GM10248 (cell line): Measurements from ENCODE around the gene RANBP3.
"Not testable (repeated sequence)": the region's sequence is repeated elsewhere in the genome, so short reads cannot be mapped to it uniquely, and the experiment has no call there.

Experiments used
- CTCF ChIA-PET: fragments of 300-600 bp; sonication (Branson Sonifier 250); formaldehyde crosslinking; extraction: SDS; loops from one replicate; lab custom pipeline; 2021; ENCODE audit warnings: antibody characterized with exemption; lab: Yijun Ruan, JAX
- POLR2A ChIA-PET: fragments of 350-650 bp; sonication (Branson Sonifier 250); formaldehyde crosslinking; extraction: SDS; loops from one replicate; lab custom pipeline; 2020; ENCODE audit warnings: antibody characterized with exemption; lab: Yijun Ruan, JAX
- DNase-seq: peaks from one replicate; pipeline ENCODE4 v3.0.0; 2012; ENCODE audit errors: extremely low spot score
- TF ChIP-seq, protein P1 (sequence below): IDR thresholded peaks from 2 replicates; pipeline ENCODE4 v1.5.1; 2012; ENCODE audit warnings: mild to moderate bottlenecking, low read depth; ENCODE audit errors: extremely low read depth, missing control alignments, control extremely low read depth

The RANBP3 gene

DNA sequence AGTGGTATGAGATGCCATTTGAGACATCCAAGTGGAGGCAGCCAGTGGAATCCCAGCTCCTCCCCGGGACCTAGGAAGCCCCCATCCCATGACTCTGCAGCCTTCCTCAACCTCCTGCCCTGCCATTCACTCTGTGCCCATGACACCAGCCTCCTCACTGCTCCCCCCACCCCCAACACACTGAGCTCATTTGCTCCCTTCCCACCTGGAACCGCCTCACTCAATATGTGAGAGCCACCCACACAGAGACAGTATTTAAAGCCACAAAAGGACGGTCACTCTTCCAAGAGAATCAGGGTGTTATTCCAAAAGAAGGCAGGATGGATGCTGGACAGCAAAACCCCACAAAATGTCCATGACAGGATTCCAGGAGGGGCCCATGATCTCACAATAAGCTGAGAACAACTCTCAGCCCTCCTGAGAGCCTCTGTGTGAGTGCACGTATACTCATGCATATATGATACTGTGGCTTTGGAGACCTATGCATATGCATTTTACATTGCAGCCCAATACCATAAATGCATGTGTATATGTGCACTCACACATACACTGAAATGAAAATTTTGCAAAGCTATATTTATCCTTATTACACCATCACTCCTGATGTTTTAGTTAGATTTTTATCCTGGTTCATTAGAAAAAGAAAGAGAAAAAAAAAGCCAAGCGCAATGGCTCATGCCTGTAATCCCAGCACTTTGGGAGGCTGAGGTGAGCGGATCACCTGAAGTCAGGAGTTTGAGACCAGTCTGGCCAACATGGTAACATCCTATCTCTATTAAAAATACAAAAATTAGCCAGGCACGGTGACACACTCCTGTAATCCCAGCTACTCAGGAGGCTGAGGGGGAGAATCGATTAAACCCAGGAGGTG is 10.8 kb upstream of the RANBP3 start:
- no peak for DNase-seq
- POLR2A ChIA-PET, result no interaction called here

DNA sequence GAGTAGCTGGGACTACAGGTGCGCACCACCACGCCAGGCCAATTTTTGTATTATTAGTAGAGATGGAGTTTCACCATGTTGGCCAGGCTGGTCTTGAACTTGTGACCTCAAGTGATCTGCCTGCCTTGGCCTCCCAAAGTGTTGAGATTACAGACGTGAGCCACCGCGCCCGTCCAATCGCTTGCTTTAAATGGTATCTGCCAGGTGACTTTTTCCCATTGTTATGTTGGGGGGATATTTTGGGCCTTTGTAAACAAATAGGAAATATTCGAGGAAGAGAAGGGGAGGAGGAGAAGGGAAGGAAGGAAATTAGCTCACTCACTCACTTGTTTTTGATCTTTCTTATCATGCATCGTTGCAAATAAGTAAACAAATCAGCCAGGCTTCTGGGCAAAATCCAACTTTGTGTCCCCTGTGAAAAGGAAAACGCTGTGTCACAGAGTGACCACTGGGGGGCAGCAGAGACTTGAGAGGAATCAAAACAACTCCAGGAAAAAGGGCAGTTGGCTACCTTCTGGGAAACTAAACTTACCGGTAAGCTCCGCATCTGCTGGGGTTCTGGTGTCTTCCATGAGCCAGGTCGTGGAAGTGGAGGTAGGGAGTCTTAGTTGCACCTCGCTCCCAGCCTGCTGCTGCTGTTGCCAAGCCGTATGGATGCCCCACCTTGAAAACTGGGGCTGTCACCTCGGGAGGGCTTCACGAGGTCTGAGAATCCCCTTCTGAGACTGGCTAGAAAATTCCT is 9.3 kb upstream of the RANBP3 start:
- peak; percentile 79 for DNase-seq
- ChIA-PET POLR2A (interaction anchor here (0.6 kb wide), 1 partner anchor 529 kb away, joined by 3 read pairs; no protein-coding TSS in a partner anchor), CTCF (interaction anchor here (0.8 to 5.3 kb wide), 25 partner anchors 10 to 479 kb away, joined by 3 to 70 read pairs (median 4); partner anchors contain the start of gene RANBP3)
- TF ChIP-seq, protein P1, sequence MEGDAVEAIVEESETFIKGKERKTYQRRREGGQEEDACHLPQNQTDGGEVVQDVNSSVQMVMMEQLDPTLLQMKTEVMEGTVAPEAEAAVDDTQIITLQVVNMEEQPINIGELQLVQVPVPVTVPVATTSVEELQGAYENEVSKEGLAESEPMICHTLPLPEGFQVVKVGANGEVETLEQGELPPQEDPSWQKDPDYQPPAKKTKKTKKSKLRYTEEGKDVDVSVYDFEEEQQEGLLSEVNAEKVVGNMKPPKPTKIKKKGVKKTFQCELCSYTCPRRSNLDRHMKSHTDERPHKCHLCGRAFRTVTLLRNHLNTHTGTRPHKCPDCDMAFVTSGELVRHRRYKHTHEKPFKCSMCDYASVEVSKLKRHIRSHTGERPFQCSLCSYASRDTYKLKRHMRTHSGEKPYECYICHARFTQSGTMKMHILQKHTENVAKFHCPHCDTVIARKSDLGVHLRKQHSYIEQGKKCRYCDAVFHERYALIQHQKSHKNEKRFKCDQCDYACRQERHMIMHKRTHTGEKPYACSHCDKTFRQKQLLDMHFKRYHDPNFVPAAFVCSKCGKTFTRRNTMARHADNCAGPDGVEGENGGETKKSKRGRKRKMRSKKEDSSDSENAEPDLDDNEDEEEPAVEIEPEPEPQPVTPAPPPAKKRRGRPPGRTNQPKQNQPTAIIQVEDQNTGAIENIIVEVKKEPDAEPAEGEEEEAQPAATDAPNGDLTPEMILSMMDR, result peak; percentile 94

More for the DNA sequence above, 10.8 kb upstream of the RANBP3 start:
- CTCF ChIA-PET, result interaction anchor here (1.3 to 5.3 kb wide), 11 partner anchors 11 to 185 kb away, joined by 3 to 70 read pairs (median 9); partner anchors contain the start of genes NRTN and RANBP3
- TF ChIP-seq, protein P1, result no peak

DNA sequence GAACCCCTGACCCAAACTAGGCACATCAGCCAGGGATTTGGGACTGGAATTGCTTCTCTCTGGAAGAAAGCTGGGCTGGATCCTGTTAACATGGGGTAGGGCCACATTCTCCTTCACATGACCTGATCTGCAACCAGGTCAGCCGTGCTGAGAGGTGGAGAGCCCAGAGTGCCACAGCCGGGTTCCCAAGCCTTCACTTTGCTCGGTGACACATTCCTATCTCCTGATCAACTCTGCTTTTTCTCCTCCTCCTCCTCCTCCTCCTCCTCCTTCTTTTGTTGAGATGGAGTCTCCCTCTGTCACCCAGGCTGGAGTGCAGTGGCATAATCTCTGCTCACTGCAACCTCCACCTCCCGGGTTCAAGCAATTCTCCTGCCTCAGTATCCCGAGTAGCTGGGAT is 7.9 kb upstream of the RANBP3 start:
- POLR2A ChIA-PET, DNase-seq: not testable (repeated sequence)
- CTCF ChIA-PET, result interaction anchor here (1.0 to 5.1 kb wide), 7 partner anchors 8 to 140 kb away, joined by 3 to 41 read pairs (median 14); partner anchors contain the start of gene RANBP3

DNA sequence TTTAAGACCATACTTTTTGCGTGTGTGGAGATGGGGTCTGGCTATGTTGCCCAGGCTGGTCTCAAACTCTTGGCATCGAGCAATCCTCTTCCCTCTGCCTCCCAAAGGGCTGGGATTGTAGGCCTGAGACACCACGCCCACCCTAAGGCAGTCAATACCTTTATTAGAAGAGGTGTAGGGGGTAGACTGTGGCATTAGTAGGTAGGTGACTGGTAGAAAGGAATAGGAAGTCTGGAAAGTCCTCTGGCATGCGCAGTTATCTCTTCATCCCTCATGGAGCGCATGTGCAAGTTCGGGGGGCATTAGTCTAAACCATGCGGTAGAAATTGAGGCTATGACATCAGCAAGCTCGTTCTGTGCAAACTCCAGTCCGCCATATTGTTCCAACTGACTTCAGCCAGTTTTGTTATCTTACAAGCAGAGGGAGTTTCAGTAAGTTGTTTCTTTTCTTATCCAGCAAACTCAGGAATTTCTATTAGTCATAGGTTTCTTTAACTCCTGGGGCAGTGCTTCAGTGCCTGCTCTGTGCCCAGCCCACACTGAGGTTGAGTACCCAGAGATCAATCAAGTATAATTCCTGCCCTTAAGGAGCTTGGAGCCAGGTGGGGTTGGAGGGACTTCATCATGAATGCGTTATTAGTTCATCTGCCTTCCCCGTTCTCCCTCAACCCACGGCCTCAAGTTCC is 7.3 kb upstream of the RANBP3 start:
- TF ChIP-seq, protein P1, result no peak
- no peak for DNase-seq
- CTCF ChIA-PET, result interaction anchor here (1.0 to 5.1 kb wide), 8 partner anchors 13 to 787 kb away, joined by 3 to 38 read pairs (median 9); partner anchors contain the start of gene VAV1
- POLR2A ChIA-PET, result no interaction called here

DNA sequence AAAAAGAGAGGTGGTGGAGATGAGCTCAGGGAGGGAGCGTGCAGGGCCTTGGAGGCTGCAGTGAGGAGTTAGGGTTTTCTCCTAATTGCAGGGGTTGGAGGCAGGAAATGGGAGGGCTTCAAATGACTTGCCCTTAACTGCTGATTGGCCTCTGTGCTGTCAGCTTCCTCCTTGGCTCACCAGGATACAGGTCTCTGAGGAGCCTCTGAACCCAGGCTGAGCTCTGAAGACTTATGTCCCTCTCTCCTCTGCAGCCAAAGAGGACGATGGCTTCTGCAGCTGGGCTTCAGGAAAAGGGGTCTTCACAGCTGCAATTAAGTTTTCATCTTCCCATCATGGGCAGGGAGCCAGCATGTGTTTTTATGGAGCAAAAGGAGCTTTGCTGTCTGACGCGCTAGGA is 6.7 kb upstream of the RANBP3 start:
- DNase-seq, result no peak
- ChIA-PET POLR2A (no interaction called here), CTCF (interaction anchor here (1.0 to 5.1 kb wide), 8 partner anchors 10 to 788 kb away, joined by 3 to 38 read pairs (median 9); partner anchors contain the start of gene VAV1)

DNA sequence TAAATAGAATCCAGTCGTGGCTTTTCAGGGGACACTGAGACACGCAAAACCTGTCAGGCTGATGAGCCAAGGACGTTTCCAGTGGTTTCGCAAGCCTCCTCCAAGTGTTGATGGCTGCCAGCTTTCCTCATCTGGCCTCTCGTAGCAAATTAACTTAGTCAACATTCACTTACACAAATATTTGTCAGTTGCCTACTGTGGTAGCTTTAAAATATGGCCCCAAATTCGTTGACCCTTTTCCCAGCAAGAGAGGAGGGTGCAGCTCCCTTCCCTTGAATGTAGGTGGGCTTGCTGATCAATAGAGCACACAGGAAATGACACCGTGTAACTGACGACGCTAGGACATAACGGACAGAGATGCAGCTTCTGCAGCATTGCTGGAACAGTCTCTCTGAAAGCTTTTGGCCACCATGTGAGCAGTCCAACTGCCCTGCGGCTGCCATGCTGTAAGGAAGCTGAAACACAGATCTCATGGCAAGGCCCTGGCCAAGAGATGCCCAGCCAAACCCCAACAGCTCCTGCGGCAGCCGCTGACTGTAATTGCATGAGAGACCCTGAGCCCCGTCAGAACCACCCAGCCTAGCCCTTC is 5.5 kb upstream of the RANBP3 start:
- TF ChIP-seq, protein P1, result no peak
- ChIA-PET CTCF (interaction anchor here (1.0 to 5.1 kb wide), 5 partner anchors 9 to 179 kb away, joined by 3 to 38 read pairs (median 14); no protein-coding TSS in a partner anchor), POLR2A (interaction anchor here (0.8 kb wide), 1 partner anchor 29 kb away, joined by 3 read pairs; no protein-coding TSS in a partner anchor)
- no peak for DNase-seq

More for the DNA sequence above, 6.7 kb upstream of the RANBP3 start:
- TF ChIP-seq, protein P1, result no peak
